HG03457 (cell line): ENCODE data around the gene SENP1.
"Not testable (repeated sequence)": the region's sequence is repeated elsewhere in the genome, so short reads cannot be mapped to it uniquely, and the experiment has no call there.

Experiments
- ATAC-seq: cut with Tn5 transposase; IDR thresholded peaks from one replicate; pipeline ENCODE4 v1.9.1; 2021; ENCODE audit warnings: moderate number of reproducible peaks; ENCODE audit not compliant: unreplicated experiment

The SENP1 gene

GRCh38 chr12:48105867-48106680 lies at the start of gene SENP1:
Gene SENP1 (minus strand): TSS chr12:48106079. CDS start chr12:48101472, 4,607 bp downstream.
- peak; percentile 61 for ATAC-seq

GRCh38 chr12:48151103-48151771 lies 45.4 kb upstream of the SENP1 start:
- no peak for ATAC-seq

GRCh38 chr12:48145981-48146380 lies 40.1 kb upstream of the SENP1 start:
- ATAC-seq = no peak

GRCh38 chr12:48143898-48144297 lies 38.0 kb upstream of the SENP1 start:
- no peak for ATAC-seq

- ATAC-seq = no peak
These were observed 37.2 kb upstream of the SENP1 start for GRCh38 chr12:48142818-48143674.

GRCh38 chr12:48135027-48135426 lies 29.1 kb upstream of the SENP1 start:
- ATAC-seq = no peak

GRCh38 chr12:48132826-48133225 lies 26.9 kb upstream of the SENP1 start:
- ATAC-seq = no peak

- no peak for ATAC-seq
These were observed 25.6 kb upstream of the SENP1 start for GRCh38 chr12:48131517-48131916.

- ATAC-seq = no peak
These were observed 23.5 kb upstream of the SENP1 start for GRCh38 chr12:48129376-48129775.

GRCh38 chr12:48128800-48129199 lies 22.9 kb upstream of the SENP1 start:
- no peak for ATAC-seq

GRCh38 chr12:48126953-48127630 lies 21.2 kb upstream of the SENP1 start:
- ATAC-seq = no peak

- ATAC-seq = no peak
These were observed 20.1 kb upstream of the SENP1 start for GRCh38 chr12:48125985-48126384.

GRCh38 chr12:48125542-48125941 lies 19.7 kb upstream of the SENP1 start:
- not testable (repeated sequence) for ATAC-seq

GRCh38 chr12:48123169-48123568 lies 17.3 kb upstream of the SENP1 start:
- no peak for ATAC-seq

- no peak for ATAC-seq
These were observed 16.4 kb upstream of the SENP1 start for GRCh38 chr12:48122065-48122834.

GRCh38 chr12:48121522-48121921 lies 15.6 kb upstream of the SENP1 start:
- no peak for ATAC-seq

- ATAC-seq = no peak
These were observed 13.9 kb upstream of the SENP1 start for GRCh38 chr12:48119834-48120195.

GRCh38 chr12:48119078-48119833 lies 13.4 kb upstream of the SENP1 start, which contains the start of gene PFKM:
Gene PFKM (plus strand): TSS chr12:48119364. CDS start chr12:48122775, 3,411 bp downstream.
- ATAC-seq = peak; percentile 97

GRCh38 chr12:48118284-48118871 lies 12.5 kb upstream of the SENP1 start:
- no peak for ATAC-seq
